ENCODE data around the gene DONSON.

Gene DONSON

DNA sequence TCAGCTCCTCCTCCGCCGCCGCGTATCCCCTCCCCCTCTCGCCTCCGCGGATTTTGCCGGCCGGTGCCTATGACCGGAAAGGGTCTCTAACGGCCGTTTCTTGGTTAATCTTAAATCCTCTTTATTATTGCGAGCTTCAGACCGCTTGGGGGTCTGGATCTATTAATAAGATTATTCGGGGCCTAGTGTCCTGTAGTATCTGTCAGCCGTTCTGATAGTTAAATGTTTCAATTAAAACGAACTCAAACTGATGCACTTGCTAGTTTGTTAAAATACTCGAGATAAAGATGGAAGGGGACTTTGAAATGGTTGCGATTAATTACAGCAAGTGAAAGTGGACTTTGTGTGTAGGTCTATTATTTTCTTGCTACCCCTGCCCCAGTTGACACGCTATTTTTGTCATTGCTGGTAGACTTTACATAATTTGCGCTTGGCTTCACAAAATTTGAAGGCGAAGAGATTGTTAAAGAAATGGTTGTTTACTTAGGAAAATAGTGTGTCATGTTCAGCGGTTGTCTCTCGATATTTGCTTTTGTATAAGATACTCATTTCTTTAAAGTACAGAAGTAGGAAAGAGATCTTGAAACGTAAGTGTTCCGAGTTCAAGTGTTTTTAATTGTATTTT is 44.9 kb downstream of the DONSON start:
- no peak for DNase-seq (ENCODE audit: low read depth)
- H3K4me3 ChIP-seq (ENCODE audit: low read length), result peak overlapping the region; percentile 75
- TF ChIP-seq, protein P1, sequence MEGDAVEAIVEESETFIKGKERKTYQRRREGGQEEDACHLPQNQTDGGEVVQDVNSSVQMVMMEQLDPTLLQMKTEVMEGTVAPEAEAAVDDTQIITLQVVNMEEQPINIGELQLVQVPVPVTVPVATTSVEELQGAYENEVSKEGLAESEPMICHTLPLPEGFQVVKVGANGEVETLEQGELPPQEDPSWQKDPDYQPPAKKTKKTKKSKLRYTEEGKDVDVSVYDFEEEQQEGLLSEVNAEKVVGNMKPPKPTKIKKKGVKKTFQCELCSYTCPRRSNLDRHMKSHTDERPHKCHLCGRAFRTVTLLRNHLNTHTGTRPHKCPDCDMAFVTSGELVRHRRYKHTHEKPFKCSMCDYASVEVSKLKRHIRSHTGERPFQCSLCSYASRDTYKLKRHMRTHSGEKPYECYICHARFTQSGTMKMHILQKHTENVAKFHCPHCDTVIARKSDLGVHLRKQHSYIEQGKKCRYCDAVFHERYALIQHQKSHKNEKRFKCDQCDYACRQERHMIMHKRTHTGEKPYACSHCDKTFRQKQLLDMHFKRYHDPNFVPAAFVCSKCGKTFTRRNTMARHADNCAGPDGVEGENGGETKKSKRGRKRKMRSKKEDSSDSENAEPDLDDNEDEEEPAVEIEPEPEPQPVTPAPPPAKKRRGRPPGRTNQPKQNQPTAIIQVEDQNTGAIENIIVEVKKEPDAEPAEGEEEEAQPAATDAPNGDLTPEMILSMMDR (conservative IDR thresholded peaks at IDR 0.05; ENCODE audit: low read length), result no peak

DNA sequence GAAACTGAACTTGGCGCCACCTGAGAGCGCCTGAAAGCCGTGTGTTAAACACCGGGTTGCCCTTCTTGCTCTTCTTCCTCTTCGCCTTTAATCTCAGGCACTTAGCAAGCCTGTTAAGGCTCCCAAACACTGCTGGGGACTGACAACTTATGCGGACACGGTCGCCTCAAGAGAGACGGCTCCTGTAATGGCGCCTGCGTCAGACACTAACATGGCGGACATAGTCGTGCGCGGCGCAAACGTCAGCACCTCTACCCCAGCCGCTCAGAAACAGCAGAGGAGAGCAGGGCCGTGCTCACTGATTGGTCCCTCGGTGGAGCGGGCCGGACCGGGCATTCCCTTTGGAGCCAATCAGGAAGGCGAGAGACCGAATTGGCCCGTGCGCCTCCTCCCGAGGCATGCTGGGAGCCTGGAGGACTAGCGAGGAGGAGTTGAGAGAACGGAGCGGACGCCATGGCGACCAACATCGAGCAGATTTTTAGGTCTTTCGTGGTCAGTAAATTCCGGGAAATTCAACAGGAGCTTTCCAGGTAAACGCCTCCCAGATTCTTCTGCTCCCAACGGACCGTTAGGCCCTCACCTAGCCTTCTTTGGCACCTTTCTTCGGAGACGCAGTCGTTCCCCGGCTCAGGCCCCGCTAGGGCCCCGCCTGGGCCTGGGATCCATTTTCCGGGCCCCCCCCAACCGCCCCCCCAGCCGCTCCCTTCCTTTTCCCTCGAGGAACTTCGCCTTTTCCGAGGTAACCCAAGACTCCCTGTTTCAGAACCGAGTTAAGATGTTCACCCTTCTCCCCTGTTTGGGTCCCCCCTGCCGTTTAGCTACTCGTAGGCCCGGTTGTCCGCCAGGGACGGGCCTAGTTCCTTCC is 45.6 kb downstream of the DONSON start, which contains the start of gene SON:
Gene SON, plus strand, starts transcription at position 399 of the 865 bp plus-strand sequence. Its CDS starts 55 bp downstream, at position 454.
- TF ChIP-seq, protein P1 (conservative IDR thresholded peaks at IDR 0.05; ENCODE audit: low read length), result no peak

DNA sequence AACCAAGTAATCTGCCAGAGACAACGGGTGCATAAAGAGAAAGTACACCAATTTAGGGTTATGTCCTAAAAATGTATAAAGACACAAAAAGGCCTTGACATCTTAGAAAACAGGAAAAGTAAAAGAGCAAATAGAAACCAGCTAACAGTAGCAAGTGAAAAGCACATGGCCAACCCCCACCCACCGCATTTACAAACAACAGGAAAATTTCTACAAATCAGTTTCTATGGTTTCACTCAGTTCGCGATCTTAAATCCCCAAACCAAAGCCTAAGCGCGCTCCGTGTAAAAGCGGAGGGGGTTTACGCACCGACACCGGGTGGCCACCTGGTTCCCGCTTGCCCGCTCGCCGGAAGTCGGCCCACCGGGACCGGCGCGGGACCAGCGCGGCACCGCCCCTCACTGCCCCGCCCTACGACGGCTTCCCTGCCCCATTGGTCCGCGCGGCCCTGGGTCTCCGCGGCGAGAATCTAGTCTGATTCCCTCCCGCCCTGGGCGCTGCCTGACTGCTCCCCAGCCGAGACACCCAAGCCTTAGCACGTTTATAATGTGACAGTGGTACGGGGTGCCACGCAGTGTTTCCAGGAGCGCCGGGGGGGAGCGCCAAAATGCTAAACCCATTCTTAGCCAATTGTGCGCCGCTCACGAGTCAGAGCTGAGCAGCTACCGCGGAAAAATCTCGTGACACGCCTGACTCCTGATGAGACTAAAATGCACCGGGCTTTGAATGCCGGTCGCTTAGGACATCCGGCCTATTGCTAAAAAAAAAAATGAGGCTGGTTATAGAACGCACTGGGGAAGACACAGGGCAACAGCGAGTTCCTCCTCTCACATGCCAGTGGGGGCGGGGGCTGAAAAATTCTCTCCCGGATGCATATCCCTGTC is 46.5 kb downstream of the DONSON start, which contains the start of gene GART:
Gene GART, minus strand, starts transcription at position 362 of the 884 bp plus-strand sequence. CDS start 2,802 bp downstream, outside the sequence.
- peak within 1 kb of the TSS; percentile 94 for H3K4me3 ChIP-seq (ENCODE audit: low read length)
- TF ChIP-seq, protein P1 (conservative IDR thresholded peaks at IDR 0.05; ENCODE audit: low read length), result no peak
- DNase-seq (ENCODE audit: low read depth), result peak; percentile 74

More for the DNA sequence above, 45.6 kb downstream of the DONSON start, which contains the start of gene SON:
- H3K4me3 ChIP-seq (ENCODE audit: low read length), result peak within 1 kb of the TSS; percentile 94
- DNase-seq (ENCODE audit: low read depth), result peak; percentile 99

DNA sequence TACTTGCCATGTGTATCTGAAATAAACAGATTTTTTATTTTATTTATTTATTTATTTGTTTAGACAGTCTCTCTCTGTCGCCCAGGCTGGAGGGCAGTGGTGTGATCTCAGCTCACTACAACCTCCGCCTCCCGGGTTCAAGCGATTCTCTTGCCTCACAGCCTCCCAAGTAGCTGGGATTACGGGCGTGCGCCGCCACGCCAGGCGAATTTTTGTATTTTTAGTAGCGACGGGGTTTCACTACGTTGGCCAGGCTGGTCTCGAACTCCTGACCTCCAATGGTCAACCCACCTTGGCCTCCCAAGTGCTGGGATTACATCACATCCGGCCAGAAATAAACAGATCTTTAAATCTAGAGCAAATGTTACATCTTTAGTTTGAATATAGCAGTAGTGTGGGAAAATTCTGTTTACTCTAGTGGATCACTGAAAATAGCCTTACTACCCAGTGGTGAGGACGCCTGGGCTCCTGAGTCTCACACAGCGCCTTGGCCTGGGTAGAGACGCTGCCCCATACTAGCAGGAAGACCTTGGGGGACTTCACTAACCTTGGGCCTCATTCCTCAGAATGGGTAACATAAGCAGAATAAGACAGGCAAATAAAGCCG is 47.3 kb downstream of the DONSON start:
- H3K4me3 ChIP-seq (ENCODE audit: low read length), result peak overlapping the region; percentile 94
- TF ChIP-seq, protein P1 (conservative IDR thresholded peaks at IDR 0.05; ENCODE audit: low read length), result no peak
- DNase-seq (ENCODE audit: low read depth), result peak; percentile 13

DNA sequence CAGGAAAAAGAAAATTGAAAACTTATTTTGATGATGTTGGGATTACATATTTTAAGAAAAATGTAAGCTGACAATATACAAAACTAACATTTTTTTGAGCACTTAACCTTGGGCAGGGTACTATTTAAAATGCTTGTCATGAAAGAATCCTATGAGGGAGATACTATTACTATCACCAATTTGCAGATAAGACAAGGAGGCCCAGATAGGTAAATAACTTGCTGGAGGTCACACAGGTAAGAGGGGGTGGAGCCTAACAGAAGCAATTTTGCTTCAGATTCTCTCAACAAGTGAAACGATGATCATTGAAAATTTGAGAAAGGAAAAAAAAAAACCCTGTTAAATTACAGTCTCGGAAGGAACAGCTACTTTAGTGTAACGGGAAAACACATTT is 47.8 kb downstream of the DONSON start:
- TF ChIP-seq, protein P1 (conservative IDR thresholded peaks at IDR 0.05; ENCODE audit: low read length), result no peak
- H3K4me3 ChIP-seq (ENCODE audit: low read length), result peak overlapping the region; percentile 7; the same call in 1 of the 2 replicates
- no peak for DNase-seq (ENCODE audit: low read depth)

DNA sequence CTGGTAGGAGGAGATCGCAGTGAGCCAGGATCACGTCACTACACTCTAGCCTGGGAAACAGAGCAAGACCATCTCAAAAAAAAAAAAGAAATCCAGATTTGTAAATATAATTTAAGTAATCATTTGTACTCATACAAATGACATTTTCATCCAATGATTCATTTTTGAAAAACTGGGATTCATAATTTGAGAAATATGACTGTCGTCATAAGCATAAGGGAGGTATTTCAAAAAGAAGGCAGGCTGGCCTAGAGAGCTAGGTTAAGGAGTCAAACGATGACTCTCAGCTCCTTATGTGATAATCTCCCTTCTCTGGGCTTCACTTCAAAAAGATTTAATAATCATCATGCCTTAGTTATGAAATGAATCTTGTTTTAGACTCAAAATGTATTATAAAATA is 48.9 kb downstream of the DONSON start:
- H3K4me3 ChIP-seq (ENCODE audit: low read length), result no peak overlapping the region
- DNase-seq (ENCODE audit: low read depth), result no peak
- TF ChIP-seq, protein P1 (conservative IDR thresholded peaks at IDR 0.05; ENCODE audit: low read length), result no peak

Measured in AG10803 (cell line).